A673 (cell line): ENCODE results near the gene AHRR.

Experiments
- EZH2 ChIP-seq: fragments of 200-600 bp; sonication (generic); IDR thresholded peaks from 2 replicates; pipeline ENCODE4 v1.6.1; 2017; ENCODE audit warnings: borderline replicate concordance, low read depth, mild to moderate bottlenecking, mixed read lengths, antibody characterized with exemption, low read length; ENCODE audit not compliant: poor library complexity, severe bottlenecking
- TF ChIP-seq, protein P1 (sequence below): fragments of 300-800, 200-600 bp; sonication (generic); conservative IDR thresholded peaks from 2 replicates; pipeline ENCODE4 v1.5.1; 2017; ENCODE audit warnings: low read depth, mild to moderate bottlenecking, antibody characterized with exemption, low read length, moderate library complexity, mixed read lengths

DNA sequence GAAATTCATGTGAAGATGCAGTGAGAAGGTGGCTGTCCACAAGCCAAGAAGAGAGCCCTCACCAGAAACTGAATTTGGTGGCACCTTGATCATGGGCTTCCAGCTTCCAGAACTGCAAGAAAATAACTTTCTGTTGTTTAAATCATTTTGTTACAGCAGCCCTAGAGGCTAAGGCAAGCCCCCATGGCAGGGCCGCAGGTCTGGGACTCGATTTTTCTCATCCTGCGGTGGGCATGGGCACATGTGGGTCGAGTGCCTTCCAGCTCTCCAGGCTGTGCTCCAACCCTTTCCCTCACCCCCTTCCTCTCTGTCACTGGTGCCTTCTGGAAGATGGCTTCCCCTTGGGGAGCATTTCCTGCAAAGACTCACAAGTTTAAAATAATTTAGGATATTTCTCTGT, 40.7 kb downstream of the AHRR start:
- TF ChIP-seq, protein P1, sequence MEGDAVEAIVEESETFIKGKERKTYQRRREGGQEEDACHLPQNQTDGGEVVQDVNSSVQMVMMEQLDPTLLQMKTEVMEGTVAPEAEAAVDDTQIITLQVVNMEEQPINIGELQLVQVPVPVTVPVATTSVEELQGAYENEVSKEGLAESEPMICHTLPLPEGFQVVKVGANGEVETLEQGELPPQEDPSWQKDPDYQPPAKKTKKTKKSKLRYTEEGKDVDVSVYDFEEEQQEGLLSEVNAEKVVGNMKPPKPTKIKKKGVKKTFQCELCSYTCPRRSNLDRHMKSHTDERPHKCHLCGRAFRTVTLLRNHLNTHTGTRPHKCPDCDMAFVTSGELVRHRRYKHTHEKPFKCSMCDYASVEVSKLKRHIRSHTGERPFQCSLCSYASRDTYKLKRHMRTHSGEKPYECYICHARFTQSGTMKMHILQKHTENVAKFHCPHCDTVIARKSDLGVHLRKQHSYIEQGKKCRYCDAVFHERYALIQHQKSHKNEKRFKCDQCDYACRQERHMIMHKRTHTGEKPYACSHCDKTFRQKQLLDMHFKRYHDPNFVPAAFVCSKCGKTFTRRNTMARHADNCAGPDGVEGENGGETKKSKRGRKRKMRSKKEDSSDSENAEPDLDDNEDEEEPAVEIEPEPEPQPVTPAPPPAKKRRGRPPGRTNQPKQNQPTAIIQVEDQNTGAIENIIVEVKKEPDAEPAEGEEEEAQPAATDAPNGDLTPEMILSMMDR, result no peak
- TF ChIP-seq EZH2, result no peak
